ENCODE measurements around the gene TDRD12. TPM values are rescaled to one million over a fixed set of nuclear protein-coding genes. Genes with fewer than 3 reads are reported as not detected.

Gene TDRD12
- total RNA-seq, 1 donor from 2014 or later: 1.6 TPM

DNA sequence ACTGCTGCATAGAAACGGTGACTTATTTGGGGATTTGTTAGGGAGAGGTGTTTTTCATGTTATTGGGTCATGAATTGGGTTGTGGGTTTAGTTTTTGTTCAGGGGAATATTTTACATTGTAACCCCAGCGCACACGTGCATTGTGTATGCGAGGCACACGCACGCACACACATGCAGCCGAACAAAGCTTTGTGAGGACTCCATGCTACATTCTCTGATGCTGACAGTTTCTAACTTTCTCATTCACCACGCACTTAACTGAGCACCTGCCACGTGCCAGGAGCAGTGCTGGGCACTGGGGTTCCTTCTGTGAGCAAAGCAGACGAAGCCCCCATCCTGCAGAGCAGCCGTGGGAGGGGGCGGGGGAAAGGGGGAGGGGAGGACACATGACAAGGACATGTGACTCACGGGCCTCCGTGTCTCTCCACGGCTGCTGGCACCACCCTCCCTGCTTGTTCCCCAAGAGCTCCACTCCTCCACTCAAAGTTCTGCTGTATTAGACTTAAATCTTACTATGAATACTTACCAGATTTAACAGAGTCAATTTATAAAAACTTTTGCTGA, 94.4 kb downstream of the TDRD12 start:
- H3K4me1 ChIP-seq (ENCODE audit: control insufficient read depth in 3 of 3, insufficient read depth in 3 of 3, low read length in 3 of 3): no peaks in the 10 kb centered on the region
- H3K27ac ChIP-seq (ENCODE audit: low read depth, low read length): no peak overlapping the region
- H3K9ac ChIP-seq (ENCODE audit: low read depth in 1 of 3, low read length in 3 of 3): no peak overlapping the region
- no peaks in the 10 kb centered on the region for H3K9me3 ChIP-seq (ENCODE audit: control insufficient read depth in 3 of 3, low read length in 3 of 3)
- H3K4me3 ChIP-seq (ENCODE audit: low read length in 3 of 3): no peak overlapping the region
- no peaks in the 10 kb centered on the region for H3K36me3 ChIP-seq (ENCODE audit: control insufficient read depth in 3 of 3, insufficient read depth in 3 of 3, low read length in 3 of 3)
- peaks cover 8 to 35% (median 11%) of the 10 kb centered on the region in 3 donors for H3K27me3 ChIP-seq (ENCODE audit: control insufficient read depth in 3 of 3, insufficient read depth in 3 of 3, low read length in 3 of 3)

DNA sequence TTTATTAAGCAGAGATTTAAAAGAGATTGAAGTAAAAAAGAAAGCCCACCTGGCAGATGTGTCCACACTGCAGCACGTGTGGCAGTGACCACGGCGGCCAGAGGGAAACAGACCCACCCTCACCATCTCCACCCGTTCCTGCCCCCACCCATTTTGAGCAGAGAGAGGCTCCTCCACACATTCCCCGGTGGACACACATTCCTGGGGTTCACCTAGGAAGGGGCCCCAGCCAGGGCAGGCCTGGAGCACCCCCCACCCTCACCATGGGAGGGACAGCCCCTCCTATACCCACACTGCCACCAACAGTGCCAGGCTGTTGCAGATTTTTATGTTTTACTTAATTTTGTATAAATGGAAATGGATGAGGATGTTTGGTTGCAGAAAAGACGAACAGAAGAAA, 95.1 kb downstream of the TDRD12 start:
- H3K36me3 ChIP-seq (ENCODE audit: control insufficient read depth in 3 of 3, insufficient read depth in 3 of 3, low read length in 3 of 3): no peaks in the 10 kb centered on the region
- peaks cover 8 to 30% (median 8%) of the 10 kb centered on the region in 3 donors for H3K27me3 ChIP-seq (ENCODE audit: control insufficient read depth in 3 of 3, insufficient read depth in 3 of 3, low read length in 3 of 3)
- no peaks in the 10 kb centered on the region for H3K9me3 ChIP-seq (ENCODE audit: control insufficient read depth in 3 of 3, low read length in 3 of 3)
- H3K4me1 ChIP-seq (ENCODE audit: control insufficient read depth in 3 of 3, insufficient read depth in 3 of 3, low read length in 3 of 3): no peaks in the 10 kb centered on the region
- H3K9ac ChIP-seq (ENCODE audit: low read depth in 1 of 3, low read length in 3 of 3): no peak overlapping the region
- H3K27ac ChIP-seq (ENCODE audit: low read depth, low read length): no peak overlapping the region
- no peak overlapping the region for H3K4me3 ChIP-seq (ENCODE audit: low read length in 3 of 3)

DNA sequence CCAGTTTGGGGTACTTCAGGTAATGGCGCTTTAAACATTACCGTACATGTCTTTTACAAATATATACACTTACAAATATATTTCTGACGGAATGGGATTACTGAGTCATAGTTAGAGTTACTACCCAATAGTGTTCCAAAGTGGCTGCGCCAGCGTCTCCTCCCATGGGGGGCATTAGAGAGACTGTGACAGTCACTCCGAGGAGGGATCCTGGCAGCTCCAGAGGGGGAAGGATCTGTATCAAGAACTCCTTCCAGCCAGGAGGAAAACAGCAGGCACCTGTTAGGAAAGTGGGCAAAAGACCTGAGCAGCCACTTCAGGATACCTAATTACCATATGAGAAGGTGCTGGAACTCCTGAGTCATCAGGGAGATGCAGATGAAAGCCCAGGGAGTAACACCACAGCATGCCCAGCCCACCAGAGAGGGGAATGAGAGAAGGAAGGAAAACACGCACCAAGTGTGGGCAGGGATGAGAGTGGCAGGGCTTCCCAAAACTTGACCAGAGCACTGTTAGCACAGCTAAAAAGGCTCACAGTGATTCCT, 97.1 kb downstream of the TDRD12 start:
- no peaks in the 10 kb centered on the region for H3K4me1 ChIP-seq (ENCODE audit: control insufficient read depth in 3 of 3, insufficient read depth in 3 of 3, low read length in 3 of 3)
- H3K27ac ChIP-seq (ENCODE audit: low read depth, low read length): no peak overlapping the region
- no peak overlapping the region for H3K4me3 ChIP-seq (ENCODE audit: low read length in 3 of 3)
- no peaks in the 10 kb centered on the region for H3K9me3 ChIP-seq (ENCODE audit: control insufficient read depth in 3 of 3, low read length in 3 of 3)
- no peaks in the 10 kb centered on the region for H3K36me3 ChIP-seq (ENCODE audit: control insufficient read depth in 3 of 3, insufficient read depth in 3 of 3, low read length in 3 of 3)
- H3K27me3 ChIP-seq (ENCODE audit: control insufficient read depth in 3 of 3, insufficient read depth in 3 of 3, low read length in 3 of 3): peaks cover 13 to 35% (median 14%) of the 10 kb centered on the region in 3 donors
- H3K9ac ChIP-seq (ENCODE audit: low read depth in 1 of 3, low read length in 3 of 3): no peak overlapping the region

DNA sequence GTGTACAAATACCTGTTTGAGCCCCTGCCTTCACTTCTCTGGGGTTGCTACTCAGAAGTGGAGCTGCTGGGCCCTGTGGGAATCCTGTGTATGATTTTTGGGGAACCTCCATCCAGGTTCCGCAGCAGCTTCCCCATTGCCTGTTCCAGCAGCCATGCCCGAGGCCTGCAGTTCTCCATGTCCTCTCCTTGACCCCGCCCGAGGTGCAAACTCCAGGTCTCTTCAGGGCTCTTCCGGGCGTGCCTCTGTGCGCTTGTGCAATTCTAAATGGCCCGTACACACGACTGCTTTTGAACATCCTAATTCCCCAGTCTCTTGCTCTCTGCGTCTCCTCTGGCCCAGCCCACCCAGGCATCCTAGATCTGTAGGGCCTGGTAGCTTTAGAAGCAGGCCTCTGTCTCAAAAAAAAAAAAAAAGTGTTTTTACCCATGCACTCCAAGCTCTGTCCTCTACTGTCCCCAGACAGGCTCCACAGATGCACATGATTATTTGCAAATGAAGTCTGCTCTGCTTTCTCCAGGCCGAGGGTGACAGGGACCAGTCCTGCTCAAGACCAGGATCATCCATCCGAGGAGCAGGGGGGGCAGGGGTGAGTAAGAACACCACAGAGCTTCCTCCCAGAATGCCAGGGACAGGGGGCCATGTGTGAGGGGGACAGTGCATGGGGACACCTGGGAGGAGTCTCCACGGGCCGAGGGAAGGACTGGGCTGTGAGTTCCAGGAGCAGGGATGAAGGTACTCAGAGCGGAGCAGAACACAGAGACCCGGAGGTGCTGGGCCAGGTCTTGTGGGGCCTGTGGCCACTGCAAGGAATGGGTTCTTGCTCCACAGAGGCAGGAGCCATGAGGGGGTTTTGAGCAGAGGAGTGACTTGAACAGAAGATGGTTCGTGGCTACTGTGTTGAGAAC, 98.3 kb downstream of the TDRD12 start:
- no peaks in the 10 kb centered on the region for H3K4me1 ChIP-seq (ENCODE audit: control insufficient read depth in 3 of 3, insufficient read depth in 3 of 3, low read length in 3 of 3)
- H3K36me3 ChIP-seq (ENCODE audit: control insufficient read depth in 3 of 3, insufficient read depth in 3 of 3, low read length in 3 of 3): no peaks in the 10 kb centered on the region
- peaks cover 13 to 31% (median 17%) of the 10 kb centered on the region in 3 donors for H3K27me3 ChIP-seq (ENCODE audit: control insufficient read depth in 3 of 3, insufficient read depth in 3 of 3, low read length in 3 of 3)
- no peak overlapping the region for H3K4me3 ChIP-seq (ENCODE audit: low read length in 3 of 3)
- H3K9ac ChIP-seq (ENCODE audit: low read depth in 1 of 3, low read length in 3 of 3): no peak overlapping the region
- no peaks in the 10 kb centered on the region for H3K9me3 ChIP-seq (ENCODE audit: control insufficient read depth in 3 of 3, low read length in 3 of 3)
- H3K27ac ChIP-seq (ENCODE audit: low read depth, low read length): no peak overlapping the region

DNA sequence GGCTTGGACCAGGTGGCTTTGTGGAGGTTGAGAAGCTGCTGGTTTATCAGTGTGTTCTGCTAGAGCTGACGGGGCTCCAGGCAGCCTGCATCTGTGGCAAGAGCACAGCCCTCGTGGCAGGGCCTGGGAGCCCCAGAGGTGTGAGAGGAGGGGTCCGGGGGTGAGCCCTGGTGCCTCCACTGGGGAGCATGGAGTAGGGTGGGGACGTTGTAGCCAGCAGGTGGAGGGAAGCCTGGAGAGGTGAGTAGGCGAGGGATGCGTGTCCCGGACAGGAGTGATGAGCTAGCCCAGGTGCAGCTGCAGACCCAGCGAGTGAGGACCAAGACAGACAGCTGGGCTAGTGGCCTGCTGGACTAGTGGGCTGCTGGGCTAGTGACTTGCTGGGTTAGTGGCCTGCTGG, 99.0 kb downstream of the TDRD12 start:
- Histone ChIP-seq H3K9ac (ENCODE audit: low read depth in 1 of 3, low read length in 3 of 3) (no peak overlapping the region), H3K9me3 (ENCODE audit: control insufficient read depth in 3 of 3, low read length in 3 of 3) (no peaks in the 10 kb centered on the region), H3K27me3 (ENCODE audit: control insufficient read depth in 3 of 3, insufficient read depth in 3 of 3, low read length in 3 of 3) (peaks cover 13 to 31% (median 24%) of the 10 kb centered on the region in 3 donors), H3K4me3 (ENCODE audit: low read length in 3 of 3) (no peak overlapping the region), H3K36me3 (ENCODE audit: control insufficient read depth in 3 of 3, insufficient read depth in 3 of 3, low read length in 3 of 3) (no peaks in the 10 kb centered on the region), H3K4me1 (ENCODE audit: control insufficient read depth in 3 of 3, insufficient read depth in 3 of 3, low read length in 3 of 3) (no peaks in the 10 kb centered on the region), H3K27ac (ENCODE audit: low read depth, low read length) (no peak overlapping the region)

DNA sequence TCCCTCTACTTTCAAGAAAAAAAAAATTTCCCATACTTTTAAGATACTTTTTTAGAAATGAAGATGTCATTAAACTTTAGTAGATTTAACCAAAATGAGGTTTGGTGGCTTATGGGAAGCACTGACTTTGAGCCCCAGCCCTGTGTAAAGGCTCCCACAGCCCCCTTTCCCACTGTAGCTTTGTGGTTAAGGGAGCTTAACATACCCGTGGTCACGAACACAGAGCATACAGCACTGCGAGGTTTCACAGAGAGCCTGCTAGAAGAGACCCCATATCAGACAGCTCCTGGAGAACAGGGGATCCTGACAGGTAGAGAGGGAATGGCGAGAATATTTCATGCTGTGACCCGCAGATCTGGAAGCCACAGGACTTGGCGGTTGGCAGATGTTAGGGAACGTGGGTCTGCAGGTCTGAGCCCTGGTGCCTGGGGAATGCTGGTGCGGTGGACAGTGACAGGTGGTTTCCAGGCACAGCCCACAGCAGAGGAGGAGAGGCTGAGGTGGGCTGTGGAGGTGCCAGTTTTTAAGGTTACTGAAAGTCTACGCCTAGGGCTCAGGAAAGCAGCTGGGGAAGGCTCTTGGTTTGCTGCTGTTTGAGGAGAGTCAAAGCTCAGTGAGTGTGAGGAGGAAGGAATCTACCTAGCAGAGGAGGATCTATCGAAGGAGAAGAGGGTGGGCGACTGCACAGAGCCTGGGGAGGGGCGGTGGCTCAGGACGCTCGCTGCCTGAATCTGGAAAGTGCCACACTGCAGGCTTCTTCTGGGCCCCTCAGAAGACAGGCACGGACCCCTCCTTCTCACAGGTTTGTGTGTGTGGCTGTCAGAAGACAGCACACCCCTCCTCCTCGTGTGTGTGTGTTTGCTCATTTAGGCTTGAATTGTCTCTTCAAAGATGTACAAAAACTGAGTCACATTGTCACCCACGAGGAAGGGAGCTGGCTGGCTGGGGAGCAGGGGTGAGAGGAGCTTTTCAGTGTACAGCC, 100.1 kb downstream of the TDRD12 start:
- H3K4me3 ChIP-seq (ENCODE audit: low read length in 3 of 3): no peak overlapping the region
- peaks cover 0 to under 1% (median 0%) of the 10 kb centered on the region in 3 donors for H3K9me3 ChIP-seq (ENCODE audit: control insufficient read depth in 3 of 3, low read length in 3 of 3)
- no peaks in the 10 kb centered on the region for H3K36me3 ChIP-seq (ENCODE audit: control insufficient read depth in 3 of 3, insufficient read depth in 3 of 3, low read length in 3 of 3)
- H3K4me1 ChIP-seq (ENCODE audit: control insufficient read depth in 3 of 3, insufficient read depth in 3 of 3, low read length in 3 of 3): no peaks in the 10 kb centered on the region
- H3K9ac ChIP-seq (ENCODE audit: low read depth in 1 of 3, low read length in 3 of 3): no peak overlapping the region
- H3K27me3 ChIP-seq (ENCODE audit: control insufficient read depth in 3 of 3, insufficient read depth in 3 of 3, low read length in 3 of 3): peaks cover 18 to 40% (median 33%) of the 10 kb centered on the region in 3 donors
- H3K27ac ChIP-seq (ENCODE audit: low read depth, low read length): no peak overlapping the region

DNA sequence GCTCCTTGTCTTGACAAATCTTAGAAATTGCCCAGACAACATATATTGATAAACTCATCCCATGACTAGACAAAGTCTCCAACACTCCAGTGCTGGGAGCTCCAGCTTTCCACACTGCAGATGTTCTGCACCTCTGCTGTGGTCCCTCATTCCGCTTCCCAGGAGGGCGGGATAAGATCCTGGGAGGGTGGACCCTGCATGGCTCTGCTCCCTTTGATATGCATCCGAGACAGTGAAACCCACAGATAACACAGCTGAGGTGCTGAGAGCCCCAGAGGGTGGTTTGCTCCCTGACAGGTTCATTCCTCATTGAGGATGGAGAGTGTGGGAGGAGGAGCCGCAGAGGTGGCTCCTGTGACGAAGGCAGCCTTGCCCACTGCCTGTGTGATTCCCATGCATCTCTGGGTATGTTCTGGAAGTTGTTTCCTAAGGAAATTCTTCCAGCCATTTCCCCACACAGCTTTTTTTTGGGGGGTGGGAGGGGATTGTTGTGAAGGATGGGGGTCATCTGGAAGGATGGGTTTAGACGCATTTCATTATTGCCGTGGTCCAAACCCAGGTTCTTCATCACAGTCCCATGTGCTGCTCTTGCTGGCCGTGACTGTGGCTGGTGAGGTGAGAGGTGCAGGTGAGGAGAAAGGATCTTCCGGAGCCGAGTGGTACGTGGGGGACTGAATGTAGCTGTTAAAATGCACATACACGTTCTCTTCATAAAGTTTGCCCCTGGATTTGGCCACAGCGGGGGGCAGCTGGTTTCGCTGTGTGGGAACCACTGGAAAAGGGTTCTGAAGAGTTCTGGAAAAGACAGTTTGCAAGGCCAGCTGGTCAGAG, 103.6 kb downstream of the TDRD12 start:
- Histone ChIP-seq H3K27ac (ENCODE audit: low read depth, low read length) (no peak overlapping the region), H3K4me3 (ENCODE audit: low read length in 3 of 3) (no peak overlapping the region), H3K27me3 (ENCODE audit: control insufficient read depth in 3 of 3, insufficient read depth in 3 of 3, low read length in 3 of 3) (peaks cover 14 to 33% (median 30%) of the 10 kb centered on the region in 3 donors), H3K4me1 (ENCODE audit: control insufficient read depth in 3 of 3, insufficient read depth in 3 of 3, low read length in 3 of 3) (no peaks in the 10 kb centered on the region), H3K36me3 (ENCODE audit: control insufficient read depth in 3 of 3, insufficient read depth in 3 of 3, low read length in 3 of 3) (no peaks in the 10 kb centered on the region), H3K9me3 (ENCODE audit: control insufficient read depth in 3 of 3, low read length in 3 of 3) (peaks cover 0 to 2% (median 0%) of the 10 kb centered on the region in 3 donors), H3K9ac (ENCODE audit: low read depth in 1 of 3, low read length in 3 of 3) (no peak overlapping the region)

DNA sequence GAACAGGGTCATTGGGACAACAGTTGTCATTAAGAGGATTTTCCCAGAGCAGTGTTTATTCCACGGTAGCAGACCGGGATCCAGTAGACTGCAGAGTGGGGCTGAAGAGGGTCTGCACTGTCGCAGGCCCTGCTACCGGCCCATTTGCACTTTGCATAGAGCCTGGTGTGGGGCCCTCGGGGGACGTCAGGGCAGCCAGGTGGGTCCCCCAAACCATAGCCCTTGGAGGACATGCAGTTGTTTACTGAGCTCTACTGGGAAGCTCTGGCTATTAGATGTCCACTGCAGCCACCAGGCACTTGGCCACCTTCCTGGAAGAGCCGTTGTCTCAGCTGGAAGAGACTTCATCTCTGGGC, 104.2 kb downstream of the TDRD12 start:
- Histone ChIP-seq H3K27ac (ENCODE audit: low read depth, low read length) (no peak overlapping the region), H3K9me3 (ENCODE audit: control insufficient read depth in 3 of 3, low read length in 3 of 3) (peaks cover 0 to 2% (median 0%) of the 10 kb centered on the region in 3 donors), H3K27me3 (ENCODE audit: control insufficient read depth in 3 of 3, insufficient read depth in 3 of 3, low read length in 3 of 3) (peaks cover 11 to 28% (median 26%) of the 10 kb centered on the region in 3 donors), H3K4me3 (ENCODE audit: low read length in 3 of 3) (no peak overlapping the region), H3K4me1 (ENCODE audit: control insufficient read depth in 3 of 3, insufficient read depth in 3 of 3, low read length in 3 of 3) (no peaks in the 10 kb centered on the region), H3K9ac (ENCODE audit: low read depth in 1 of 3, low read length in 3 of 3) (no peak overlapping the region), H3K36me3 (ENCODE audit: control insufficient read depth in 3 of 3, insufficient read depth in 3 of 3, low read length in 3 of 3) (no peaks in the 10 kb centered on the region)

DNA sequence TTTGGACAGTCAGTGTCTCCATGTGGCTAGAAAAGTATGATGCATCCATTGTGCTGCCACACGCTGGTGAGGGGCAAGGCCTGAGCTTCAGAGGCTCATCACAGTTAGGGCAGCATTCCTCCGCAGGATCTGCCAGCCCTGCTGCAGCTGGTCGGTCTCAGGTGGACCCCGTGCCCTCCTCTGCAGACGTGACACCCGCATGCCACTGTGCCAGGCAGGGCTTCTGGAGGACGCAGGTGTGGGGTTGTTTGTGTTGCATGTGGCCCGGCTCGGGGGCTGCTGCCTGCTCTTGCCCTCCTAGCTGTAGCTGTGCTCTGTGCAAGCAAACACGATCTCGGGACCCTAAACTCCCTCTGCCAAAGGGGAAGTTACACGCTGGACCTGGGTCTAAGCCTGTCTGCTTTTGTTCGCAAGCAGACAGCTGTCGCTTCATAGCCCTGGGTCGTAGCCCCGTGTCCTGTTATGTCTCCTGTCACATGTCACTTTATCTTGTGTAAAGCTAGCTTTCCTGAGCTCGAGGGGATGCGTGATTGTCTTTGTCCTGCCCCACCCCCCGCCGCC, 104.7 kb downstream of the TDRD12 start:
- H3K27ac ChIP-seq (ENCODE audit: low read depth, low read length): no peak overlapping the region
- H3K27me3 ChIP-seq (ENCODE audit: control insufficient read depth in 3 of 3, insufficient read depth in 3 of 3, low read length in 3 of 3): peaks cover 10 to 28% (median 25%) of the 10 kb centered on the region in 3 donors
- H3K4me1 ChIP-seq (ENCODE audit: control insufficient read depth in 3 of 3, insufficient read depth in 3 of 3, low read length in 3 of 3): no peaks in the 10 kb centered on the region
- no peak overlapping the region for H3K4me3 ChIP-seq (ENCODE audit: low read length in 3 of 3)
- no peaks in the 10 kb centered on the region for H3K36me3 ChIP-seq (ENCODE audit: control insufficient read depth in 3 of 3, insufficient read depth in 3 of 3, low read length in 3 of 3)
- peaks cover 0 to 2% (median 0%) of the 10 kb centered on the region in 3 donors for H3K9me3 ChIP-seq (ENCODE audit: control insufficient read depth in 3 of 3, low read length in 3 of 3)
- H3K9ac ChIP-seq (ENCODE audit: low read depth in 1 of 3, low read length in 3 of 3): no peak overlapping the region

Measured in skeletal muscle tissue (tissue), 4 donors.